ENCODE data around the gene DNAJB1. TPM values are rescaled to one million over a fixed set of nuclear protein-coding genes. Genes with fewer than 3 reads are reported as not detected.

The DNAJB1 gene
- total and polyA plus RNA-seq, 2 of the 13 experiments (the other 11 are each of a cell fraction or from before 2014, with no cell fraction given) = 87.5 to 97.3 TPM

DNA sequence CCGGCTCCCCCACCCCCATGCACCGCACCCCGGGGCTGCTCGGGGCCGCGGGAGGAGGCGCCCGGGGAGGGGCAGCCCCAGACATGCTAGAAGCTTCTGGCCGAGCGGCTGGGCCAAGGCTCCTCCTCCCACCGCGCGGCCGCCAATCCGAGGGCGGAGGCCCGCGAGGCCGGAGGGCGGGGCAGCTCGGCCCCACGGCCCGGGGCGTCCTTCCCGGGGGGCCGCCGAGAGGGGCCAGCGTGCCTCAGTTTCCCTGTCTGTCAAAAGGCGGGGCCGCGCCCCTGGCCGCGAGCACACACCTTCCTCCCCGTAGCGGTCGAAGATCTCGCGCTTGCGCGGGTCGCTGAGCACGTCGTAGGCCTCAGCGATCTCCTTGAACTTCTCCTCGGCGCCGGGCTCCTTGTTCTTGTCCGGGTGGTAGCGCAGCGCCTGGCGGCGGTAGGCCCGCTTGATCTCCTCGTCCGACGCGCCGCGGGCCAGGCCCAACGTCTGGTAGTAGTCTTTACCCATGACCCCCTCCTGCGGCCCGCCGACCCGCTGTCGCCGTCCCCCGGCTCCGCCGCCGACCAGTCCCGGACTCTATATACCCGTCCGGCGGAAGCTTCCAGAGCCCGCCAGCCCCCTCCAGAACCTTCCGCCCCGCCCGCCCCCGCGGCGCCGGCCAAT, at the start of gene DNAJB1 (continued):
- TF ChIP-seq, protein P1, sequence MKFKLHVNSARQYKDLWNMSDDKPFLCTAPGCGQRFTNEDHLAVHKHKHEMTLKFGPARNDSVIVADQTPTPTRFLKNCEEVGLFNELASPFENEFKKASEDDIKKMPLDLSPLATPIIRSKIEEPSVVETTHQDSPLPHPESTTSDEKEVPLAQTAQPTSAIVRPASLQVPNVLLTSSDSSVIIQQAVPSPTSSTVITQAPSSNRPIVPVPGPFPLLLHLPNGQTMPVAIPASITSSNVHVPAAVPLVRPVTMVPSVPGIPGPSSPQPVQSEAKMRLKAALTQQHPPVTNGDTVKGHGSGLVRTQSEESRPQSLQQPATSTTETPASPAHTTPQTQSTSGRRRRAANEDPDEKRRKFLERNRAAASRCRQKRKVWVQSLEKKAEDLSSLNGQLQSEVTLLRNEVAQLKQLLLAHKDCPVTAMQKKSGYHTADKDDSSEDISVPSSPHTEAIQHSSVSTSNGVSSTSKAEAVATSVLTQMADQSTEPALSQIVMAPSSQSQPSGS (CRISPR knock-in tag; IDR thresholded peaks at IDR 0.05) = 0 out of 2 replicates have a peak, but pooled peaks have one; percentile 10
- TF ChIP-seq, protein P2, sequence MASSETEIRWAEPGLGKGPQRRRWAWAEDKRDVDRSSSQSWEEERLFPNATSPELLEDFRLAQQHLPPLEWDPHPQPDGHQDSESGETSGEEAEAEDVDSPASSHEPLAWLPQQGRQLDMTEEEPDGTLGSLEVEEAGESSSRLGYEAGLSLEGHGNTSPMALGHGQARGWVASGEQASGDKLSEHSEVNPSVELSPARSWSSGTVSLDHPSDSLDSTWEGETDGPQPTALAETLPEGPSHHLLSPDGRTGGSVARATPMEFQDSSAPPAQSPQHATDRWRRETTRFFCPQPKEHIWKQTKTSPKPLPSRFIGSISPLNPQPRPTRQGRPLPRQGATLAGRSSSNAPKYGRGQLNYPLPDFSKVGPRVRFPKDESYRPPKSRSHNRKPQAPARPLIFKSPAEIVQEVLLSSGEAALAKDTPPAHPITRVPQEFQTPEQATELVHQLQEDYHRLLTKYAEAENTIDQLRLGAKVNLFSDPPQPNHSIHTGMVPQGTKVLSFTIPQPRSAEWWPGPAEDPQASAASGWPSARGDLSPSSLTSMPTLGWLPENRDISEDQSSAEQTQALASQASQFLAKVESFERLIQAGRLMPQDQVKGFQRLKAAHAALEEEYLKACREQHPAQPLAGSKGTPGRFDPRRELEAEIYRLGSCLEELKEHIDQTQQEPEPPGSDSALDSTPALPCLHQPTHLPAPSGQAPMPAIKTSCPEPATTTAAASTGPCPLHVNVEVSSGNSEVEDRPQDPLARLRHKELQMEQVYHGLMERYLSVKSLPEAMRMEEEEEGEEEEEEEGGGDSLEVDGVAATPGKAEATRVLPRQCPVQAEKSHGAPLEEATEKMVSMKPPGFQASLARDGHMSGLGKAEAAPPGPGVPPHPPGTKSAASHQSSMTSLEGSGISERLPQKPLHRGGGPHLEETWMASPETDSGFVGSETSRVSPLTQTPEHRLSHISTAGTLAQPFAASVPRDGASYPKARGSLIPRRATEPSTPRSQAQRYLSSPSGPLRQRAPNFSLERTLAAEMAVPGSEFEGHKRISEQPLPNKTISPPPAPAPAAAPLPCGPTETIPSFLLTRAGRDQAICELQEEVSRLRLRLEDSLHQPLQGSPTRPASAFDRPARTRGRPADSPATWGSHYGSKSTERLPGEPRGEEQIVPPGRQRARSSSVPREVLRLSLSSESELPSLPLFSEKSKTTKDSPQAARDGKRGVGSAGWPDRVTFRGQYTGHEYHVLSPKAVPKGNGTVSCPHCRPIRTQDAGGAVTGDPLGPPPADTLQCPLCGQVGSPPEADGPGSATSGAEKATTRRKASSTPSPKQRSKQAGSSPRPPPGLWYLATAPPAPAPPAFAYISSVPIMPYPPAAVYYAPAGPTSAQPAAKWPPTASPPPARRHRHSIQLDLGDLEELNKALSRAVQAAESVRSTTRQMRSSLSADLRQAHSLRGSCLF (CRISPR knock-in tag; IDR thresholded peaks at IDR 0.05; ENCODE audit: borderline replicate concordance) = 0 out of 2 replicates have a peak, but pooled peaks have one; percentile 75
- TF ChIP-seq FOXA1 (IDR thresholded peaks at IDR 0.05) (no peak), FOXA1 (CRISPR knock-in tag; IDR thresholded peaks at IDR 0.05) (no peak), ZNF850 (CRISPR knock-in tag; conservative IDR thresholded peaks at IDR 0.05) (no peak), ADNP (CRISPR knock-in tag; IDR thresholded peaks at IDR 0.05) (0 out of 2 replicates have a peak, but pooled peaks have one; percentile 51), ZNF367 (CRISPR knock-in tag; IDR thresholded peaks at IDR 0.05; ENCODE audit: borderline replicate concordance) (0 out of 2 replicates have a peak, but pooled peaks have one; percentile 17), SNAI1 (CRISPR knock-in tag; IDR thresholded peaks at IDR 0.05; ENCODE audit: borderline replicate concordance) (no peak), HMG20B (CRISPR knock-in tag; conservative IDR thresholded peaks at IDR 0.05) (0 out of 2 replicates have a peak, but pooled peaks have one; percentile 12), ZNF317 (CRISPR knock-in tag; IDR thresholded peaks at IDR 0.05) (0 out of 2 replicates have a peak, but pooled peaks have one; percentile 15), MED8 (CRISPR knock-in tag; IDR thresholded peaks at IDR 0.05; ENCODE audit: insufficient replicate concordance) (no peak), RBAK (CRISPR knock-in tag; IDR thresholded peaks at IDR 0.05) (no peak), ZBTB1 (CRISPR knock-in tag; IDR thresholded peaks at IDR 0.05; ENCODE audit: borderline replicate concordance) (0 out of 2 replicates have a peak, but pooled peaks have one; percentile 46), STAG1 (CRISPR knock-in tag; IDR thresholded peaks at IDR 0.05) (no peak; the same call in 1 of the 2 replicates), ZNF331 (CRISPR knock-in tag; IDR thresholded peaks at IDR 0.05) (peak; percentile 26; the same call in 1 of the 2 replicates), HIVEP1 (CRISPR knock-in tag; IDR thresholded peaks at IDR 0.05) (no peak), SALL1 (CRISPR knock-in tag; IDR thresholded peaks at IDR 0.05) (peak; percentile 58)
- TF ChIP-seq, protein P3, sequence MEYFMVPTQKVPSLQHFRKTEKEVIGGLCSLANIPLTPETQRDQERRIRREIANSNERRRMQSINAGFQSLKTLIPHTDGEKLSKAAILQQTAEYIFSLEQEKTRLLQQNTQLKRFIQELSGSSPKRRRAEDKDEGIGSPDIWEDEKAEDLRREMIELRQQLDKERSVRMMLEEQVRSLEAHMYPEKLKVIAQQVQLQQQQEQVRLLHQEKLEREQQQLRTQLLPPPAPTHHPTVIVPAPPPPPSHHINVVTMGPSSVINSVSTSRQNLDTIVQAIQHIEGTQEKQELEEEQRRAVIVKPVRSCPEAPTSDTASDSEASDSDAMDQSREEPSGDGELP (IDR thresholded peaks at IDR 0.05; ENCODE audit: borderline replicate concordance, low read depth) = no peak
- TF ChIP-seq, protein P4, sequence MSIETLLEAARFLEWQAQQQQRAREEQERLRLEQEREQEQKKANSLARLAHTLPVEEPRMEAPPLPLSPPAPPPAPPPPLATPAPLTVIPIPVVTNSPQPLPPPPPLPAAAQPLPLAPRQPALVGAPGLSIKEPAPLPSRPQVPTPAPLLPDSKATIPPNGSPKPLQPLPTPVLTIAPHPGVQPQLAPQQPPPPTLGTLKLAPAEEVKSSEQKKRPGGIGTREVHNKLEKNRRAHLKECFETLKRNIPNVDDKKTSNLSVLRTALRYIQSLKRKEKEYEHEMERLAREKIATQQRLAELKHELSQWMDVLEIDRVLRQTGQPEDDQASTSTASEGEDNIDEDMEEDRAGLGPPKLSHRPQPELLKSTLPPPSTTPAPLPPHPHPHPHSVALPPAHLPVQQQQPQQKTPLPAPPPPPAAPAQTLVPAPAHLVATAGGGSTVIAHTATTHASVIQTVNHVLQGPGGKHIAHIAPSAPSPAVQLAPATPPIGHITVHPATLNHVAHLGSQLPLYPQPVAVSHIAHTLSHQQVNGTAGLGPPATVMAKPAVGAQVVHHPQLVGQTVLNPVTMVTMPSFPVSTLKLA (IDR thresholded peaks at IDR 0.05) = no peak
- TF ChIP-seq, protein P5, sequence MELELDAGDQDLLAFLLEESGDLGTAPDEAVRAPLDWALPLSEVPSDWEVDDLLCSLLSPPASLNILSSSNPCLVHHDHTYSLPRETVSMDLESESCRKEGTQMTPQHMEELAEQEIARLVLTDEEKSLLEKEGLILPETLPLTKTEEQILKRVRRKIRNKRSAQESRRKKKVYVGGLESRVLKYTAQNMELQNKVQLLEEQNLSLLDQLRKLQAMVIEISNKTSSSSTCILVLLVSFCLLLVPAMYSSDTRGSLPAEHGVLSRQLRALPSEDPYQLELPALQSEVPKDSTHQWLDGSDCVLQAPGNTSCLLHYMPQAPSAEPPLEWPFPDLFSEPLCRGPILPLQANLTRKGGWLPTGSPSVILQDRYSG (CRISPR knock-in tag; IDR thresholded peaks at IDR 0.05) = 0 out of 2 replicates have a peak, but pooled peaks have one; percentile 68
